GM12874 (cell line): ENCODE results near the gene FKBP1A.

Source experiments
- TF ChIP-seq, protein P1 (sequence below): IDR thresholded peaks from 2 replicates; pipeline ENCODE4 v1.5.1; 2011; ENCODE audit warnings: low read depth, mild to moderate bottlenecking, control low read depth, low read length, moderate library complexity; ENCODE audit not compliant: insufficient read depth

The FKBP1A gene

DNA sequence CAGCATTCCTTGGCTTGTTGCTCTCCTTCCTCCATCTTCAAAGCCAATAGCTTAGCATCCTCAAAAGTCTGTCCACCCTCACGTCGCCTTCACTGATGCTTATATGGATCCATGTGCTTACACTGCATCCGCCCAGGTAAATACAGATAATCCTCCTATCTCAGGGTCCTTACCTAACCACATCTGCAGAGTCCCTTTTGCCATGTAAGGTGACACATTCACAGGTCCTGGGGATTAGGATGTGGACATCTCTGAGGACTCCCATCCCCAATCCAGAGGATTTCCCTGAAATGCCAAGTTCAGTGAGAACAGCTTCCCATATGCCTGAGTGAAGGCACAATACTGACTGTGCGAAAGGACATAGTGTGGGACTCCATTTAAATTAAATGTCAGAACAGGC, 25.4 kb downstream of the FKBP1A start:
- TF ChIP-seq, protein P1, sequence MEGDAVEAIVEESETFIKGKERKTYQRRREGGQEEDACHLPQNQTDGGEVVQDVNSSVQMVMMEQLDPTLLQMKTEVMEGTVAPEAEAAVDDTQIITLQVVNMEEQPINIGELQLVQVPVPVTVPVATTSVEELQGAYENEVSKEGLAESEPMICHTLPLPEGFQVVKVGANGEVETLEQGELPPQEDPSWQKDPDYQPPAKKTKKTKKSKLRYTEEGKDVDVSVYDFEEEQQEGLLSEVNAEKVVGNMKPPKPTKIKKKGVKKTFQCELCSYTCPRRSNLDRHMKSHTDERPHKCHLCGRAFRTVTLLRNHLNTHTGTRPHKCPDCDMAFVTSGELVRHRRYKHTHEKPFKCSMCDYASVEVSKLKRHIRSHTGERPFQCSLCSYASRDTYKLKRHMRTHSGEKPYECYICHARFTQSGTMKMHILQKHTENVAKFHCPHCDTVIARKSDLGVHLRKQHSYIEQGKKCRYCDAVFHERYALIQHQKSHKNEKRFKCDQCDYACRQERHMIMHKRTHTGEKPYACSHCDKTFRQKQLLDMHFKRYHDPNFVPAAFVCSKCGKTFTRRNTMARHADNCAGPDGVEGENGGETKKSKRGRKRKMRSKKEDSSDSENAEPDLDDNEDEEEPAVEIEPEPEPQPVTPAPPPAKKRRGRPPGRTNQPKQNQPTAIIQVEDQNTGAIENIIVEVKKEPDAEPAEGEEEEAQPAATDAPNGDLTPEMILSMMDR: no peak

DNA sequence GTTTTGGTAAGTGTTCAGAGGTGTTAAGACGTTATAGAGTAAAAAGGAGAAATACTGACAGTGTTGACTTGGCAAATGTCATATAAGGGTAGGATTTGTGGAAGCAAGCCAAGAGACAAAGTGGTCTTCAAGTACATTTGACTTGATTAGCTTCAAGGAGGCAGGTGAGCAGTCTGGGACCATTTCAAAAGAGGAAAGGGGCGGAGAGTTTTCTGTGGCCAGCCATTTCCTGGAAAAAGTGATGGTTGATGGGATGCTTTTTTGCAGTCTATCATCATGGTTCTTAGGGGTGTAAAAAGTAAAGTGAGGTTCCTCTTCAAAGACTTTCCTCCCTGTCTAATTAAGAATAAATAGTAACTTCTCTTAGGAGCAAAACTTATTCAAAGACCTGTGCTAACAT, 28.7 kb downstream of the FKBP1A start:
- TF ChIP-seq, protein P1: no peak

DNA sequence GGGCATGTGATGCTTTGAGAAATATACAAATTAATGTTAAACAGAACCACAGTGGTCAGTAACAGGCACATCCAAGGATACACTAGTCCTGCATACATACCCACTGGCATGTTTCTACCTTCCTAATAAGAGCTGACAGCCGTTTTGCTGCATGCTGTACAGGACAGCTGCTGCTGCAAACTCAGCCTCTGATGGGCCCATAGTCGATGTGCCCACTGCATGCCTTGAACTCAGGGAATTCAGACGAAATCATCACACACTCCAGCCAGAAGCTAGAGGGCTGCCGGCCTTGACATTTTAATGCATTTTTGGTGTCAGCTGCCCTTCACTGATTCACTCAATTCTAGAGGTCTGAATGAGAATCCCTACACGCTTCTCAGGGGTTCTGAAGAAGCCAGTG, 29.3 kb downstream of the FKBP1A start:
- TF ChIP-seq, protein P1: no peak

DNA sequence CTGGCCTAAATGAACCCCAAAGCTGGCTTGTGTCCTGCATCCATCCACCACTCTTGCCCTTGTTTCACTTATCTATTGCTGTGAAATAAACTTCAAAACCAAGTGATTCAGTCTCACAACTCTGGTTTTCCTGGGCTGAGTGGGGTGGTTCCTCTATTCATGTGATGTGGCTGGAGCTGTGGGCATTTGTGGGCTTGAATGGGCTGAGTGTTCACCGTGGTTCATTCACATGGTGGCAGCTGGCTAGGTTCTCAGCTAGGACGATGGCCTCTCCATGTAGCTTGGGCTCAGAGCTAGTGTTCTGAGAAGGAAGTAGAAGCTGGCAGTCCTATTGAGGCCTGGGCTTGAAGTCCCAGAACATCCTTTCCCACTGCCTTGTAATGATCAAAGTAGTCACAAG, 30.4 kb downstream of the FKBP1A start:
- TF ChIP-seq, protein P1: no peak

DNA sequence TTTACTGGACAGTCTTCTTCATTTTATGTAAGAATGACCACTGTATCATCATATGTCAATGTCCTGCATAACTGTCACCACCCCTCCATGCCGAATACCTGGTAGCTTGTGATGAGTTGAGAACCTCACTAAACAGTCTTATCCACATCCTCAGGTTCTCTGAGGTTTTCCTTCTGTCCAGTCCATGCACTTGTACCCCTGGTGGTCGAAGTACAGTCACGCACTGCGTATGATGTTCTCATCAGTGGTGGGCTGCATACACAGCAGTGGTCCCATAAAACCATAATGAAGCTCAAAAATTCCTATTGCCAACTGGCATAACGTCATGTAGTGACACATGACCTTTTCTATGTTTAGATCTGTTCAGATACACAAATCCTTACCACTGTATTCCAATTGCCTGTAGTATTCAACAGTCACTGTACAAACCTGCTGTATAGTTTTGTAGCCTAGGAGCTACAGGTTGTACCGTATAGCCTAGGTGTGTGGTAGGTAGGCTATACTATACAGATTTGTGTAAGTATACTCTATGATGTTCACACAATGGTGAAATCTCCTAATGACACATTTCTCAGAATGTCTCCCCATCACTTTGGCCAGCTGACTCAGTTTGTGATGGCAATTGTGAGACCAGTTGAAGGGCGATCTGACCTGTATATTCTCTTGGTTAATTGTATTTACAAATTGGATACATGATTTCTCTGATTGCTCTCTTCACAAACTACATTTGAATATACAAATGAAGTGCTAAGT, 32.6 kb downstream of the FKBP1A start:
- TF ChIP-seq, protein P1: no peak; the same call in 1 of the 2 replicates

DNA sequence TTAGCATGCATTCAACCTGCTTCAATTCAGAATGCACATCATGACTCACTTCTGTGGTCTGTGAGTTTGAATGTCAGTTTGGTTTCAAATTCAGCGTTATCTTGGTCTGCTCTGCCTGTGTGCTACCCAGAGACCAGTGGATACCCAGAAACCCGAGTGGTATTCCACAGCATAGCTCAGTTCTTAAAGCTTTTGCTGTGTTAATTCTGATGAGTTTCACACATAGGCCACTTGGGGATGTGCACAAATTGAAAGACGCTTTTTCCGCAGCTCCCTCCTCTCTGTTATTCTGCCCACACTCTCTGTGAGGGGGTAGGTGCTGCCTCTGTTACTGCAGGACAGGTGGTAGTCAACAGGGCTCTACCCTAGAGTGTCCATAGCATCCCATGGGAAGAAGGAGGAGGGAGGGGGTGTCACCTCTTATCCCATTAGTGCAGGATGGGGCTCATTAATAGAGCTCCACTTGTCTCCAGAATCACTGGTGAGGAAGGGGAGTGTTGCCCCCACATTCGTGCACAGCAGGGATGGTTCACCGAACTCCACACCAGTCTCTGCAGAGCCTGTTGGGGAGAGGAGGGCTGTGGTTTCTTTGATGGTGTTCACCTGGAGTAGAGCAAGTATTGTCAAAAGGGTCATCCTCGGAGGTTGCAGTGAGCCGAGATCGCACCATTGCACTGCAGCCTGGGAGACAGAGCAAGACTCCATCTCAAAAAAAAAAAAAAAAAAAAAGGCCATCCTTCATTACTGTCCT, 34.8 kb downstream of the FKBP1A start:
- TF ChIP-seq, protein P1: no peak

DNA sequence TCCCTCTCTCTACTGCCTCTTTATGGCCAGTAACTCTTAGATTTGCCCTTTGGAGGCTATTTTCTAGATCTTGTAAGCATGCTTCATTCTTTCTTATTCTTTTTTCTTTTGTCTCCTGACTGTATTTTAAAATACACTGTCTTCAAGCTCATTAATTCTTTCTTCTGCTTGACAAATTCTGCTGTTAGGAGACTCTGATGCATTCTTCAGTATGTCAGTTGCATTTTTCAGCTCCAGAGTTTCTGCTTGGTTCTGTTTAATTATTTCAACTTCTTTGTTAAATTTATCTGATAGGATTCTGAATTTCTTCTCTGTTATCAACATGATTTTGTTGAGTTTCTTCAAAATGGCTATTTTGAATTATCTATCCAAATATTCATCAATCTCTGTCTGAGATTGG, 38.9 kb downstream of the FKBP1A start:
- TF ChIP-seq, protein P1: no peak
